Nephron progenitor cell (in vitro differentiated cells): ENCODE results near the gene POMGNT1.
"Not testable (repeated sequence)": the region's sequence is repeated elsewhere in the genome, so short reads cannot be mapped to it uniquely, and the experiment has no call there.

Experiments used
- DNase-seq: peaks from one replicate; pipeline ENCODE4 v3.0.0; 2021
- H3K27ac Mint-ChIP-seq: 2 replicates; pipeline ENCODE4 v1.8.0; 2021; ENCODE audit warnings: mild to moderate bottlenecking, moderate library complexity, mixed read lengths
- H3K27me3 Mint-ChIP-seq: 2 replicates; pipeline ENCODE4 v1.8.0; 2021; ENCODE audit warnings: mild to moderate bottlenecking, low read depth, mixed read lengths; ENCODE audit not compliant: poor library complexity
- H3K36me3 Mint-ChIP-seq: 2 replicates; pipeline ENCODE4 v1.8.0; 2021; ENCODE audit warnings: low read depth, mixed read lengths
- H3K4me1 Mint-ChIP-seq: 2 replicates; pipeline ENCODE4 v1.8.0; 2021; ENCODE audit warnings: mixed read lengths
- H3K4me3 Mint-ChIP-seq: 2 replicates; pipeline ENCODE4 v1.8.0; 2021; ENCODE audit warnings: mild to moderate bottlenecking, moderate library complexity, mixed read lengths
- H3K9me3 Mint-ChIP-seq: 2 replicates; pipeline ENCODE4 v1.8.0; 2021; ENCODE audit warnings: mild to moderate bottlenecking, moderate library complexity, mixed read lengths
- TF ChIP-seq, protein P1 (sequence below): fragments of 200-600 bp; sonication (generic); IDR thresholded peaks from 2 replicates; pipeline ENCODE4 v1.5.0; 2021; ENCODE audit warnings: antibody characterized with exemption

The POMGNT1 gene

GRCh38 chr1:46197964-46198811 lies at the start of gene POMGNT1:
TSS of gene POMGNT1 (minus strand) at chr1:46198434. CDS start at chr1:46197821, 613 bp downstream.
- H3K4me3 Mint-ChIP-seq, result peak within 1 kb of the TSS; percentile 83
- peaks cover 24% of the 10 kb centered on the region for H3K4me1 Mint-ChIP-seq
- H3K27ac Mint-ChIP-seq, result peak within 1 kb of the TSS; percentile 51
- peak; percentile 82 for DNase-seq
- peaks cover 12% of the 10 kb centered on the region for H3K27me3 Mint-ChIP-seq
- H3K36me3 Mint-ChIP-seq, result peaks cover 5% of the 10 kb centered on the region
- TF ChIP-seq, protein P1, sequence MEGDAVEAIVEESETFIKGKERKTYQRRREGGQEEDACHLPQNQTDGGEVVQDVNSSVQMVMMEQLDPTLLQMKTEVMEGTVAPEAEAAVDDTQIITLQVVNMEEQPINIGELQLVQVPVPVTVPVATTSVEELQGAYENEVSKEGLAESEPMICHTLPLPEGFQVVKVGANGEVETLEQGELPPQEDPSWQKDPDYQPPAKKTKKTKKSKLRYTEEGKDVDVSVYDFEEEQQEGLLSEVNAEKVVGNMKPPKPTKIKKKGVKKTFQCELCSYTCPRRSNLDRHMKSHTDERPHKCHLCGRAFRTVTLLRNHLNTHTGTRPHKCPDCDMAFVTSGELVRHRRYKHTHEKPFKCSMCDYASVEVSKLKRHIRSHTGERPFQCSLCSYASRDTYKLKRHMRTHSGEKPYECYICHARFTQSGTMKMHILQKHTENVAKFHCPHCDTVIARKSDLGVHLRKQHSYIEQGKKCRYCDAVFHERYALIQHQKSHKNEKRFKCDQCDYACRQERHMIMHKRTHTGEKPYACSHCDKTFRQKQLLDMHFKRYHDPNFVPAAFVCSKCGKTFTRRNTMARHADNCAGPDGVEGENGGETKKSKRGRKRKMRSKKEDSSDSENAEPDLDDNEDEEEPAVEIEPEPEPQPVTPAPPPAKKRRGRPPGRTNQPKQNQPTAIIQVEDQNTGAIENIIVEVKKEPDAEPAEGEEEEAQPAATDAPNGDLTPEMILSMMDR, result no peak
- no peaks in the 10 kb centered on the region for H3K9me3 Mint-ChIP-seq

DNA sequence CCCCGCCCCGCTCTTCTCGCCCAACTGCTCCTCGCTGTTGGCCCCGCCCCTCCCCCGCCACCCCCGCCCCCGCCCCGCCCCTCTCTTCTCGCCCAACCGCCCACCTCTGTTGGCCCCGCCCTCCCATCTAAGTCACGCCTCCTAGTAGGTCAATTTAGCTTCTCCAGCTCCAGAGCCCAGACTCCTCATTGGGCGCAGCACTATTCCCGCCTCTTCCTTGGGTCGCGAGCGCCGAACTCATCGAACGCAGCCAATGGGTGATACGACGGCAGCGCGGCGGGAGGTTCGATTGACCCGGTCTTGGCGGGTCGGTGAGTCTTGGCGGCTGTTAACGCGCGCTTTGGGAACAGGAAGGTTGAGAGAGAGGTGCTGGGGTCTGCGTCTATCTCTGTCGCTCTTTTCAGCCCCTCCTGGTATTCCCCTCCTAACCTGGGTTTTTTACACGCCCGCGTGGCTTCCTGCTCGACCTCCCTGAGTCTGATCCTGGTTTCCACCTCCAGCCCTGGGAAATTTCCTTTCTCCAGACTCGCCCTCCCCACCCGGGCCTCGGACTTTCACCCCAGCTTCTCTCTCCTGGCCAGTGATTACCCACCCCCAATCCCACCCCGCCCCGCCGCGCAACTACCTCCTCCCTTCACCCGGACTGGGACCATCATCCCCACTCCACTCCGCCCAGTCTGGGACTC lies 49.3 kb upstream of the POMGNT1 start, which contains the start of gene RAD54L:
RAD54L (plus strand) TSS at position 328 of the 686 bp plus-strand sequence. CDS start 643 bp downstream, outside the sequence.
- TF ChIP-seq, protein P1, result no peak
- peak within 1 kb of the TSS; percentile 96 for H3K27ac Mint-ChIP-seq
- peaks cover 10% of the 10 kb centered on the region for H3K9me3 Mint-ChIP-seq
- no peaks in the 10 kb centered on the region for H3K27me3 Mint-ChIP-seq
- H3K4me3 Mint-ChIP-seq, result peak within 1 kb of the TSS; percentile 97
- DNase-seq, result peak; percentile 97
- peaks cover 34% of the 10 kb centered on the region for H3K4me1 Mint-ChIP-seq
- peaks cover 26% of the 10 kb centered on the region for H3K36me3 Mint-ChIP-seq

DNA sequence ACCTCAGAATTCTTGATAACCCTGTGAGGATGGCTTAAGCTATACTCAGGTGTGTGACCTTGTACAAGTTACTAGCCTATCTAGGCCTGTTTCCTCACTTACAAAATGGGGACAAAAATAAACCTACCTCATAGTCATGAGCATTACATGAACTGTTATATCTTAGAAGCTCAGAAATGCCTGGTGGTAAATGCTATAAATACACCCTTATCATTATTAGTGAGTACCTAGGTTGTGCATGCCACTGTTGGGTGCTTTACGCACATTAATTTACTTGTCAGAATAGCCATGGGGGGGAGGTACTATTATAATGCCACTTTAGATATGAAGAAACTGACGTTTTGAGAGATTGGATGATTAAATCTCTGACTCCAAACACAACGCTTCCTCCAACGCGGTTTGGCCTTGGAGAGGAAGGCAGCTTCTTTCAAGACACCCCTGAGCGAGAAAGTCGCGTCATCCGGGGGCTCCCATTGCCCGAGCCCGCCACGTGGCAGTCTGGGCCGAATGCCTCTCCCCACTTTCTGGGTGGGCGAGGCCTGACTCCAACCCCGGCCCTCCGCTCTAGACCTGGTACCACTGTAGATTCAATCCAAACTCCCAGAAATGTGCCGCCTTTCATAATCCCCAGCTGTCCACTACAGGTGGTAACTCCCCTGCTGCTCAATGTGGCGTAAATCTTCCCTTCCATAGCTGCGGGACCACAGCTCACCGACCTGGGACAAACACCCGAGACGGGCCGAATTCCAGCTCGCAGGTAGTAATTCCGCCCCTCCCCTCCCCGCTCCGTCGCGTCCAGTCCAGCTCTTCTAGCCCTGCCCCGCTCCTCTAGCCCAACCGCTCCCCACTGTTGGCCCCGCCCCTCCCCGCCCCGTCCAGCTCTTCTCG lies 48.6 kb upstream of the POMGNT1 start:
- H3K27me3 Mint-ChIP-seq, result no peaks in the 10 kb centered on the region
- TF ChIP-seq, protein P1, result no peak
- H3K27ac Mint-ChIP-seq, result peak overlapping the region; percentile 96
- peaks cover 29% of the 10 kb centered on the region for H3K4me1 Mint-ChIP-seq
- no peak for DNase-seq
- peak overlapping the region; percentile 97 for H3K4me3 Mint-ChIP-seq
- peaks cover 10% of the 10 kb centered on the region for H3K9me3 Mint-ChIP-seq
- H3K36me3 Mint-ChIP-seq, result peaks cover 18% of the 10 kb centered on the region

DNA sequence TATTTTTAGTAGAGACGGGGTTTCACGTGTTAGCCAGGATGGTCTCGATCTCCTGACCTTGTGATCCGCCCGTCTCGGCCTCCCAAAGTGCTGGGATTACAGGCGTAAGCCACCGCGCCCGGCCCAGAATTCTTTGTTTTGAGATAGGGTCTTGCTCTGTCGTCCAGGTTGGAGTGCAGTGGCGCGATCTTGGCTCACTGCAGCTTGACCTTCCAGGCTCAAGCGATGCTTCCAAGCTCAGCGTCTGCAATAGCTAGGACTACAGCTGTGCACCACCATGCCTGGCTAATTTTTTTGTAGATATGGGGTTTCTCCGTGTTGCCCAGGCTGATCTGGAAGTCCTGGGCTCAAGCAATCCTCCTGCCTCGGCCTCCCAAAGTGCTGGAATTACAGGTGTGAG lies 47.9 kb upstream of the POMGNT1 start:
- H3K36me3 Mint-ChIP-seq, result peaks cover 11% of the 10 kb centered on the region
- not testable (repeated sequence) for DNase-seq, H3K4me3 Mint-ChIP-seq, H3K27ac Mint-ChIP-seq, H3K27me3 Mint-ChIP-seq, H3K9me3 Mint-ChIP-seq
- peaks cover 29% of the 10 kb centered on the region for H3K4me1 Mint-ChIP-seq

- Mint-ChIP-seq H3K4me1 (peaks cover 28% of the 10 kb centered on the region), H3K36me3 (peaks cover 2% of the 10 kb centered on the region), H3K27ac (no peak overlapping the region), H3K4me3 (no peak overlapping the region), H3K27me3 (no peaks in the 10 kb centered on the region), H3K9me3 (peaks cover 12% of the 10 kb centered on the region)
- TF ChIP-seq, protein P1, result peak; percentile 18
- DNase-seq, result no peak
Measured at GRCh38 chr1:46244656-46245371, 46.6 kb upstream of the POMGNT1 start.

GRCh38 chr1:46243831-46244230 lies 45.6 kb upstream of the POMGNT1 start:
- Mint-ChIP-seq H3K4me1 (peaks cover 19% of the 10 kb centered on the region), H3K9me3 (peaks cover 22% of the 10 kb centered on the region)
- not testable (repeated sequence) for DNase-seq, H3K27me3 Mint-ChIP-seq, H3K4me3 Mint-ChIP-seq, H3K36me3 Mint-ChIP-seq, H3K27ac Mint-ChIP-seq
